SIG-M5 treated with dmso at 0.1 percent for 504 hours (cell line): Measurements from ENCODE around the gene CDK2AP2.
A peak's percentile ranks its signal among the peaks of the same experiment; 100 is the strongest.
"Not testable (repeated sequence)": the region's sequence is repeated elsewhere in the genome, so short reads cannot be mapped to it uniquely, and the experiment has no call there.

Experiments used
- DNase-seq: peaks from one replicate; lab custom pipeline; 2025; ENCODE audit not compliant: unreplicated experiment; lab: John Stamatoyannopoulos, UW

Gene CDK2AP2

DNA sequence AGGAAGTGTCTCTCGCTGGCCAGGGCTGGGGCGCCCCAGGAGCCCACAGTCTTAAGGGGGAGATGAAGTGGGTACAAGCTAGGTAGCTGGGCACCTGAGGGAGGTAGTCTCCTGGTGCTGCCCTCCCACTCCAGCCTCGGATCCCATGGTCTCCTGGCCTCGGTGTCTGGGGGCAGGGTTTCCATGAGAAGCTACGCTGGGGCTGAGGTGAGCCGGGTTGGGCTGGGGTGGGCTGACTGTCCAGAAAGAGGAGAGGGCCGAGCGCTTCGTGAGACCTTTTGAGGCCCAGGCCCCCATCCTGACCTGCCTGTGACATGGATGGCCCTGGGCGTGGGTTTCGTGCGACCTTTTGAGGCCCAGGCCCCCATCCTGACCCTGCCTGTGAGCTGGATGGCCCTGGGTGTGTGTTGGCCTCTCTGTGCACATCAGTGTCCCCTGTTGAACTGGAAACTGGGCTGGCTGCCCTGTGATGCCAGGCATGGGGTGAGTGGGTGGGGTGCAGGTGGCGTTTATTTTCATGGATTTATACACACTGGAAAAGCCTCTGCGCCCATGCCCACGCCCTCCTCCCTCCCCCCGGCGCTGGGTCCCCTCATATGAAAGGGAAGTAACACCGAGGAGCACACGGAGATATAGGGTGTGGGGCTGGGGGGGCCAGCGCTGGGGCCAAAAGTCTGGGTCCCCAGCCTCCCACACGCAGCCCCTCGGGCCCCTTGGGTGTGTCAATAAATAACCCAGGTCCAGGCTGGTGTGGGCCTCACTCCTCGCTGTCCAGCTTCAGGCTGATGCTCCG lies 16.5 kb downstream of the CDK2AP2 start:
- DNase-seq: no peak

DNA sequence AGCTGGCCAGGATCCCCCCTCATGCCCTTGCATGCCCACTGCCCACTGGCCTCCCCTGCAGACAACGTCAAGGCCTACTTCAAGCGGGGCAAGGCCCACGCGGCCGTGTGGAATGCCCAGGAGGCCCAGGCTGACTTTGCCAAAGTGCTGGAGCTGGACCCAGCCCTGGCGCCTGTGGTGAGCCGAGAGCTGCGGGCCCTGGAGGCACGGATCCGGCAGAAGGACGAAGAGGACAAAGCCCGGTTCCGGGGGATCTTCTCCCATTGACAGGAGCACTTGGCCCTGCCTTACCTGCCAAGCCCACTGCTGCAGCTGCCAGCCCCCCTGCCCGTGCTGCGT lies 17.3 kb downstream of the CDK2AP2 start:
- no peak for DNase-seq

DNA sequence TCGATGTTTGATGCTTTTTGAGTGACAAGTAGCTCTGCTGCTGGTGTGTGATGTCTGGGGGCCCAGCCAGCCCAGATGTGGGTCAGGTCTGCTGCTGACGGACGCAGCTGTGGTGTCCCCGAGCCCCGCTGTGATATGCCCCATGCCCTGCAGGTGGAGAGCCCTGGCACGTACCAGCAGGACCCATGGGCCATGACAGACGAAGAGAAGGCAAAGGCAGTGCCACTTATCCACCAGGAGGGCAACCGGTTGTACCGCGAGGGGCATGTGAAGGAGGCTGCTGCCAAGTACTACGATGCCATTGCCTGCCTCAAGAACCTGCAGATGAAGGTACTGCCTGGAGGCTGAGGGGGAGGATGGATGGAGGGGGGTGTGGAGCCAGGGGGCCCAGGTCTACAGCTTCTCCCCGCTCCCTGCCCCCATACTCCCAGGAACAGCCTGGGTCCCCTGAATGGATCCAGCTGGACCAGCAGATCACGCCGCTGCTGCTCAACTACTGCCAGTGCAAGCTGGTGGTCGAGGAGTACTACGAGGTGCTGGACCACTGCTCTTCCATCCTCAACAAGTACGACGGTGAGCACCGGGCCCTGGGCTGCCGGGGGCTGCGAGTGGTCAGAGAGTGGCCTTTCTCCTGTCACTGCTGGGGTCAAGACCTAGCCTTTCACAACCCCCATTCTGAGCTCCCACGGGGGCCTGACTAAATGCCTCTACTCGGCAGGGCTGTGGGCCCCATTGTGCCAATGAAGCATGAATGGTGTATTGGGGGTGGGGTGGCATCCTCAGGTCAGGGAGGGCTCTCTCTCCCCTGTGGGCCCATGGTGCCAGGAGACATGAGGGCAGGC lies 17.9 kb downstream of the CDK2AP2 start:
- DNase-seq: no peak

DNA sequence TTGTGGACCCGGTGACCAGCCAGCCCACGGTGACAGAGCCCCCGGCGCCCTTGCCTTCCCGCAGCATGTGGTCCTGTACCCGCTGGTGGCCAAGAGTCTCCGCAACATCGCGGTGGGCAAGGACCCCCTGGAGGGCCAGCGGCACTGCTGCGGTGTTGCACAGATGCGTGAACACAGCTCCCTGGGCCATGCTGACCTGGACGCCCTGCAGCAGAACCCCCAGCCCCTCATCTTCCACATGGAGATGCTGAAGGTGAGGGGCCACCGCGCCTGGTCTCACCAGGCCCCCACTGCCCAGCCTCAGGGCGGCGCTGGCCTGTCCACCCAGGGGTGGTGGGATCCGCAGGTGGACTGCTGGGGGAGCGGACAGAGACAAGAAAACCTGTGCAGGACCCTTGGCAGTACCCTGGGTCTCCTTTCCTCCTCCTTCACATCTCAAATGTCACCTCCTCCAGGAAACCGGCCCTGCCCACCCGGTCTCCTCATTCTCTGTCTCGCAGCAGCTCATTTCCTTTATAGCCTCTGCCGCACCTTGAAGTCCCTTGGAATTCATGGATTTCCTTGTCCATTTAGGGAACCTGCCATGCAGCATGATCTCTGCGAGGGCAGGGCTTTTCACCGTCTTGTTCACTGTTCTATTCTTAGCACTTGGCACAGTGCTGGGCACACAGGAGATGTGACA lies 18.6 kb downstream of the CDK2AP2 start:
- no peak for DNase-seq

DNA sequence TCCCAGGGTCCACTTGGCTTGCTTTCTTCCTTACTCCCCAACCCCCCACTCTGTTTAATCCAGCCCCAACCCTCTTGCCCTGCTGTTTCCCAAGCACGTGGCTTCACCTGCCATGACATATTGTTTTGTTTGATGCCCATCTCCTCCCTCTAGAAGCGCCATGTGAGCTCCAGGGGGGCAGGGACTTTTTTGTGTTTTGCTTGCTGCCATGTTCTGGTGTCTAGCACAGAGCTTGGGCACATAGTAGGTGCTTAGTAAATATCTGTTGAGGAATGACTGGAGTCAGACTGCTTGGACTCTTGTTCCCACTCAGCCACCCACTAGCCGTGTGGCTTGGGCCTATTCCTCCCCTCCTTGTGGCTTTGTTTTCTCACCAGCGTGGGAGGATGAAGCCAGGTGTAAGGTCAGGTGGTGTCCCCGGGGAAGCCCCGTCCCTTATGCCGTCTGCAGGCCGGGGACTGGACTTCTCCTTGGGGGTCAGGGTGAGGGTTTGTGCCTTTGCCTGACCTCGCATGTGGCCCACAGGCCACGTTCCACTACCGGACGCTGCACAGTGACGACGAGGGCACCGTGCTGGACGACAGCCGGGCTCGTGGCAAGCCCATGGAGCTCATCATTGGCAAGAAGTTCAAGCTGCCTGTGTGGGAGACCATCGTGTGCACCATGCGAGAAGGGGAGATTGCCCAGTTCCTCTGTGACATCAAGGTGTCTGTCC lies 21.3 kb downstream of the CDK2AP2 start:
- no peak for DNase-seq

DNA sequence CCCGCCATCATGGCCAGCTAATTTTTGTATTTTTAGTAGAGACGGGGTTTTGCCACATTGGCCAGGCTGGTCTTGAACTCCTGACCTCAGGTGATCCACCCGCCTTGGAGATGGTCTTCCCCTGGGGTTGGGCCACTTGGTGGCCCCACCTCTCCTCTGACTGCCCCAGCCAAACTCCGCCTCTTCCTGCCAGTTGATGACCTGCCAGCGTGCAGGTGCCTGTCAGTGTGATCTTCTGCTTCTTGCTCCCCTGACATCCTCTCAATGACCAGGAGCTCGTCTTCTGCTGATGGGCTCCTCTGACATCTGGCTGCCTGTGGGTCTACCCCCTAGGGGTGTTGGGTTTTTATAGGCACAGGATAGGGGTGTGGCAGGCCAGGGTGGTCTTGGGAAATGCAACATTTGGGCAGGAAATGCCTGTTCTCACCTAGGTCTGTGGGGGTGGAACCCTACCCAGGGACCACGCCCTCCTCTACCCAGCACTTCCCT lies 22.0 kb downstream of the CDK2AP2 start:
- not testable (repeated sequence) for DNase-seq

DNA sequence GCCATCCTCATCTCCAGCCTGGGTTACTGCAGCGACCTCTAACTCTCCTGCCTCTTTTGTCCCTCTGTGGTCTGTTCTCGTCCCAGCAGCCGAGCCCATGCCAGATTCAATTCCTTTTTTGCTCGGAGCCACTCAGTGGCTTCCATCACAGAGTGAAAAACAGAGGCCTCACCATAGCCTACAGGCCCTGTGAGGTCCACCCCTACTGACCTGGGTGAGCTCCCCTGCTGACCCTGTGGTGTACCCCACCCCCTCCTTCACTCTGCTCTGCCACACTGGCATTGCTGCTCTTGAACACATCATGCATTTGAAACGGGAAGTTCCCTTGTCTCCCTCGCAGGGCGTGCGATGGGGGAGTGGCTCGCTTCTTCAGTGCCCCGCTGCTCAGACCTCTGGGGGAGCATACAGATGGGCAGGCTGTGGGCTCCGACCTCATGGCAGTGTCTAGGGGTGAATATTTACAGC lies 23.1 kb downstream of the CDK2AP2 start:
- DNase-seq: peak; percentile 66

DNA sequence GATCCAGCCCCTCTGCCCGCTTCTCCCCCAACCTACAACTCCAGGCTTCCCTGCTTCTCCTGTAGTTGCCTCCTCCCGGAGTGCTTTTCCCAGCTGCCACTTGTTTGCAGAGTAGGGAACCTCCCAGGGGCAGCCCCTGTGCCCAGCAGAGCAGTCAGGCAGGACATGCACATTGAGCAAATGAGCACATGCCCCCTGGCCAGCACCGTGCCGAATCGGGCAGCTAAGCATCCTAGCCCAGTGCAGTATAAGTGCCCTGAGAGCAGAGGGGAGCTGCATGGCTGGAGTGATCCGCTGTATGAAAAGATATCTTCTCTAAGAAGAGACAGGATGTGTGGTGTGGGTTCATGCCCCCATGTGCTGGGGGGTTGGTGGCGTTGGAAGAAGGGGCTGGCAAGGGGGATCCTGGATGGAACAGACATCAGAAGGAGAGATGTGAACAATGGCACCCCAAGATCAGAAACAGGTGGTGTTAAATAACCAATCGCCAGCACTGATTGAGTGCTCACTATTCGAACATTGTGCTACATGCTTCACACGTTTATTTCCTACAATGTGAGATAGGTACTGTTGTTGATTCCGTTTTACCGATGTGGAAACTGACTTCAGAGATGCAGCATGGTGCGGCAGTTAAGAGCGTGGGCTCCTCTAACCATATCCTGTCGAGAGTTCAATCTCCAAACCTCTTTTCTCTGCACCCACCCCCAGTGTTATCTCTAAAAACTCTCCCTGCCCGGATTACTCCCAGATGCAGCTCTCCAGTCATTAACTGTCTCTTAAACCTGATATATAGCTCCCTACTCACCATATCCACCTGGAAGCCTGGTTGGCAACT lies 23.9 kb downstream of the CDK2AP2 start:
- DNase-seq: no peak

DNA sequence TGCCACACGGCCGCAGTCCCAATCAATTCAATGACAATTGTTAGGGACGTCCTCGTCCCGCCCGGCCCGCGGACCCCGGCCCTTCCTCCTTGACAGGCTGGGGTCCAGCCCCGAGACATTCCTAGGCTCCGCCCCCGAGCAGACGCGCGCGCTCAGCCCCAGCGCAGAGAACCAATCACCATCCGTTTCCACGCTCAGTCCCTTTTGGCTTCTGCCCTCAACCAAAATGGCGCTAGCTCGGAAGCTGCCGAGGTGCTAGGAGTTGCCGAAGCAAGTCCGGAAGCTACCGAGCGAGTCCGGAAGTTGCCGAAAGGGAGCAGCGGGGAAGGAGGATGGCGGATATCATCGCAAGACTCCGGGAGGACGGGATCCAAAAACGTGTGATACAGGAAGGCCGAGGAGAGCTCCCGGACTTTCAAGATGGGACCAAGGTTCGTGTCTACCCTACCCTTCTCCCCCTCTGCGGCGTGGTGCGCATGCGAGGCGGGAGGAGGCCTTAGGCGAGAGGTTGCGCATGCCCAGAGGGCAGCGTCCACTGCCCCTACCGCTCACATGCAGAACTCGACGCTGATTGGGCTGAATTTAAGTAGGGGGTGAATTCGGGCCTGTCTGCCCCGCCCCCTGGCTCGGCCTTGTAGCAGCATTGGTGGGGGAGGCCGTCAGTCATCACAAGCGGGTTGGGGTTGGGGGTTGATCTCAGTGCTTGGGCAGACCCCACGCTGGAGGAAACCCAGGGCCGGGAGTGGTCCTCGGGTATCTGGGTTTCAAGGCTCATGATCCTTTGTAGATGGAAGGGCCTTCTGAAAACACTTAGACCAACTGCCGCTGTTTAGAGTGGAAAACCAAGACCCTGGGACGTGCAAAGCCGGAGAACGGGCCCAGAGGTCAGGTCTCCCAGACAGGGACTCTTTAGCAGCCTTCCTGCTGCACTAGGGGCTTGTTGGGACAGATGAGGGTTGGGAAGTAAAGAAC lies 24.8 kb downstream of the CDK2AP2 start, which contains the start of gene AIP:
AIP (plus strand) TSS at position 200 of the 972 bp plus-strand sequence; CDS start at position 333, 133 bp downstream.
- DNase-seq: peak; percentile 98

DNA sequence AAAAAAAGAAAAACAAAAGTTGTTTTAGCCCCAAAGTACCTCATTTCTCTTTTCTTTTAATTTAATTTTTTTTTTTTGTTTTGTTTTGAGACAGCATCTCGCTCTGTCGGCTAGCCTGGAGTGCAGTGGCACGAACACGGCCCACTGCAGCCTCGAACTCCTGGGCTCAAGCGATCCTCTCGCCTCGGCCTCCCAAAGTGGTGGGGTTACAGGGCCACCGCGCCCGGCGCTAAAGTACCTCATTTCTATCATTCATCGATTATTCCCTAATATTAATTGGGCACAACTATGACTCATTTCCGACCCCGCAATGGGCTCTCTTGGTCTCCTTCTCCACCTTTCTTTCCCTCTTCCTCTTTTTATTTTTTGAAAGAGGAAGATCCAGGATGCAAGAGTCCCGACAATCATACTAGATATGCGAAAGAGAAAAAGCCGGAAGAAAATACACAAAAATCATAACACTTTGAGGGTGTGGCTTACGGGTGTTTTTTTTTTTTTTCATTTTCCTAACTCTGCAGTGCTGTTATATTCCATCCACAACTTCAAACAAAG lies 25.6 kb downstream of the CDK2AP2 start:
- peak; percentile 87 for DNase-seq

DNA sequence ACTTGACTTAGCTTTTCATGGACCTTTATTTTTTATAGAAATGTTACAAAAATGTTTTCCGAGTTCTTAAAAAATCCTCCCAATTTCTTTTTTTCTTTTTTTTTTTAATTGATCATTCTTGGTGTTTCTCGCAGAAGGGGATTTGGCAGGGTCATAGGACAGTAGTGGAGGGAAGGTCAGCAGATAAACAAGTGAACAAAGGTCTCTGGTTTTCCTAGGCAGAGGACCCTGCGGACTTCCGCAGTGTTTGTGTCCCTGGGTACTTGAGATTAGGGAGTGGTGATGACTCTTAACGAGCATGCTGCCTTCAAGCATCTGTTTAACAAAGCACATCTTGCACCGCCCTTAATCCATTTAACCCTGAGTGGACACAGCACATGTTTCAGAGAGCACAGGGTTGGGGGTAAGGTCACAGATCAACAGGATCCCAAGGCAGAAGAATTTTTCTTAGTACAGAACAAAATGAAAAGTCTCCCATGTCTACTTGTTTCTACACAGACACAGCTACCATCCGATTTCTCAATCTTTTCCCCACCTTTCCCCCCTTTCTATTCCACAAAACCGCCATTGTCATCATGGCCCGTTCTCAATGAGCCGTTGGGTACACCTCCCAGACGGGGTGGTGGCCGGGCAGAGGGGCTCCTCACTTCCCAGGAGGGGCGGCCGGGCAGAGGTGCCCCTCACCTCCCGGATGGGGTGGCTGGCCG lies 30.5 kb downstream of the CDK2AP2 start:
- DNase-seq: not testable (repeated sequence)

DNA sequence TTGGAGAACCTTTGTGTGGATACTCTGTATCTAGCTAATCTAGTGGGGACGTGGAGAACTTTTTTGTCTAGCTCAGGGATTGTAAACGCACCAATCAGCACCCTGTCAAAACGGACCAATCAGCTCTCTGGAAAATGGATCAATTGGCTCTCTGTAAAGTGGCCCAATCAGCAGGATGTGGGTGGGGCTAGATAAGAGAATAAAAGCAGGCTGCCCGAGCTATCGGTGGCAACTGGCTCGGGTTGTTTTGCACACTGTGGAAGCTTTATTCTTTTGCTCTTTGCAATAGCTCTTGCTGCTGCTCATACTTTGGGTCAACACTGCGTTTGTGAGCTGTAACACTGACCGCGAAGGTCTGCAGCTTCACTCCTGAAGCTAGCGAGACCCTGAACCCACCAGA lies 31.3 kb downstream of the CDK2AP2 start:
- DNase-seq: not testable (repeated sequence)

DNA sequence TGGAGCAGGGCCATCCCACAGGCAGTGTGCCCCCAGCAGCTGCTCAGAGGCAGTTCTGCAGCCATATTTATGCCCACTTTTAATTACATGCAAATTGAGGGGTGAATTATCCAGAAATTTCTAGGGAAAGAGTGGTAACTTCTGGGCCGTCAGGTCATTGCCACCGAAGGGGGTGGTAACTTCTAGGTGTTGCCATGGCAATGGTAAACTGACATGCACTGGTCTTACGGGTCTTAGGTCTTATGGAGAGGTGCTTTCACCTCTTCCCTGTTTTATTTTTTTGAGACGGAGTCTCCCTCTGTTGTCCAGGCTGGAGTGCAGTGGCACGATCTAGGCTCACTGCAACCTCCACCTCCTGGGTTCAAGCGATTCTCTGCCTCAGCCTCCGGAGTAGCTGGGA lies 35.1 kb downstream of the CDK2AP2 start:
- DNase-seq: no peak

DNA sequence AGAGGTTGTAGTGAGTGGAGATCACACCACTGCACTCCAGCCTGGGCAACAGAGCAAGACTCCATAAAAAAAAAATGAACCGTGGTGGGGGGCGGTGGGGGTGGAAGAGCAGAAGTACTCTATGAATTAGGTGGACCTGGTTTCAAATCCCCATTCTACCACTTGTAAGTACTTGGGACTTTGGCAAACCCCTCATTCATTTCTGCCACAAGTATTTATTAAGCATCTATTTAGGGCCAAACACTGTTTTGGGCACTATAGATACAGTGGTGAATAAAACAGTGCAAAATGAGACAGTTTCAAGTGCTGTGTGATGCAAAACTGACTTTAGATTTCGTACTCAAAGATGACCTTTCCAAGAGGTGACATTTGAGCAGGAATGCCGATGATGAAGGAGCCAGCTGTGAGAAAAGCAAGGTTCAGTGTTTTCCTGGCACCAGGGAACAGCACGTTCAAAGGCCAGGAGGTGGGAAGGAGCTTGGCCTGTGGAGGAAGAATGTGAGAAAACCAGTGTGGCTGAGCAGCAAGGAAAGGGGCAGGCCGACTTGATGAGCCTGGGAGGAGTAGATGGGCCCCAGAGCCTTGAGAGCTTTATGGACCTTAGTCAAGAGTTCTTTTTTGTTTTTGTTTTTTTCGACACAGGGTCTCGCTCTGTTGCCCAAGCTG lies 37.5 kb downstream of the CDK2AP2 start:
- no peak for DNase-seq

DNA sequence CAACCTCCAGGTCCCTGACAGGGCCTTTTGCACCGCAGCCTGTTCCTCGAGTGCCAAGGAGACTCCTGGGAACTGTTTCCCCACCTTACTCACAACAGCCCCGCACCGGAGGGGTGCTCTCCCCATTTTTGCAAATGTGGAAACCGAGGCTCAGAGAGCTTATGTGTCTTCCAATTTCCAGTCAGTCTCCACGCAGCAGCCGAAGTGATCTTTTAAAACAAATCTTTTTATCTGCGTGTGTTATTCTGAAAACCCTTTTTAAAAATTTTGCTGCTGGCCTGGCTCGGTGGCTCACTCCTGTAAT lies 38.5 kb downstream of the CDK2AP2 start:
- no peak for DNase-seq

DNA sequence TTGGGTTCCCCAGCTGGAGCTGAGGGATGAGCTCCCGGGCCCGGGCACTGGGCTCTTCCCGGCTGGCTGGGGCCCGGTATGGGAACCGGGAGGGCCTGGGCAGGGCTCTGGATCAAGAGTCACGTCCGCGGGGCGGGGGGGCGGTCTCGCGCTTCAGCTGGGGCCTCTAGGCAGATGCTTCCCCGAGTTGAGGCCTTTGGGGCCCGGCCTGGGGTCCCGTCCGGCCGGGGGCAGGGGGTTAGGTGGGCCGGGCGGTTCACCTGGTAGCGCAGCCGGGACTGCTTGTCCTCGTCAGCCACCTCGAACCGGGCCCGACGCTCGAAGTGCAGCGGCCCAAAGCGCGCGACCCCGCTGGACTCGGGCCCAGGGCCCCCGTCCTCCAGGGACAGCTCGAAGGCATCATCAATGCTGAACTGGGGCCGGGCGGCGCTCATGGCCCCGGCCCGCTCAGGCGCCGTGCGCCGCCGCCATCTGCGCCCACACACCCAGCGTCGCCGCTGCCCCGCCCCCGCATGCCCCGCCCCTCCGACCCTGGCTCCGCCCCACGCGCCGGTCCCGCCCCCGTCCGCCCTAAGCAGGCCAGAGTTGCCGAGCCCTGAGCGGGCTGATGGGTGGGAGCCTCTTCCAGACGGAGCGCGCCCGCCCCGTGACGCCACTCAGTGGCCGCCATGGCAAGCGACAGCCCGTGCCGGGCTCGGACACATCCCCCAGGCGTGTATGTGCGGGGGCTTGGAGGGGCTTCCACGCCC lies 39.0 kb downstream of the CDK2AP2 start, which contains the start of gene TMEM134:
TMEM134 (minus strand) TSS at position 493 of the 749 bp plus-strand sequence; CDS start at position 434, 59 bp downstream.
- peak; percentile 83 for DNase-seq

DNA sequence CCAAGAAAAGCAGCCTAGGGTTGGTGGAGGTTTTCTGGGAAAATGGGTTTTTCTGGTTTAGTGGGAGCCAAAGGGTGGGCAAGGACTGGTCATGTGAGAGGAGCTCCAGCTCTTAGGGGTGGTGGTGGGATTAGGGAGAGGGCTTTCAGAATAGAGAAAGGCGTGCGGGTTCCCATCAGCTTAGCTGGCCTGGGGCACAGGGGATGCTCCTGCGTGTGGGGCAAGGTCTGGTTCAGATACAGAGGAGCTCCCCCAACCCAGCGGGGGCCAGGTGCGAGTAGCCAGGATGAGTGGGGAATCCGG lies 39.6 kb downstream of the CDK2AP2 start:
- no peak for DNase-seq
